CD4-positive, alpha-beta memory T cell (primary cell): Measurements from ENCODE around the gene VEPH1. TPM values are rescaled to one million over a fixed set of nuclear protein-coding genes. Genes with fewer than 3 reads are reported as not detected.

Source experiments
- CTCF ChIA-PET: fragments of 350-600 bp; sonication (Branson Sonifier 250); formaldehyde crosslinking; loops from one replicate; lab custom pipeline; 2021; ENCODE audit warnings: inconsistent platforms; ENCODE audit not compliant: partially characterized antibody; lab: Charles Lee
- POLR2A ChIA-PET: fragments of 350-600 bp; sonication (Branson Sonifier 250); formaldehyde crosslinking; loops from one replicate; lab custom pipeline; 2021; ENCODE audit not compliant: partially characterized antibody; lab: Charles Lee
- DNase-seq, 5 donors: peaks; one replicate each; pipeline versions ENCODE4 v3.0.0 to v3.0.0-alpha.2; 2020 to 2022; ENCODE audit warnings: mixed read lengths in 1 of 5
- H3K27ac ChIP-seq: one replicate; pipeline ENCODE4 v1.7.0; 2013; ENCODE audit warnings: low read depth, low read length
- H3K27me3 ChIP-seq: 2 replicates; pipeline ENCODE4 v1.7.0; 2013; ENCODE audit warnings: mild to moderate bottlenecking, low read length, moderate library complexity; ENCODE audit not compliant: insufficient read depth
- H3K36me3 ChIP-seq: 2 replicates; pipeline ENCODE4 v1.7.0; 2013; ENCODE audit warnings: mild to moderate bottlenecking, low read length, moderate library complexity; ENCODE audit not compliant: insufficient read depth
- H3K4me1 ChIP-seq: 2 replicates; pipeline ENCODE4 v1.7.0; 2013; ENCODE audit warnings: mild to moderate bottlenecking, low read length, moderate library complexity; ENCODE audit not compliant: insufficient read depth
- H3K4me3 ChIP-seq, 2 donors: one replicate each; pipeline ENCODE4 v1.7.0; 2013; ENCODE audit warnings: low read length in 2 of 2, mild to moderate bottlenecking in 1 of 2
- H3K9me3 ChIP-seq, 2 donors: one replicate each; pipeline ENCODE4 v1.7.0; 2013; ENCODE audit warnings: low read length in 2 of 2, control low read depth in 1 of 2; ENCODE audit not compliant: control insufficient read depth in 1 of 2
- H3K27ac Mint-ChIP-seq, 7 donors: one replicate each; pipeline ENCODE4 v1.8.0; 2020 to 2021; ENCODE audit warnings: mixed read lengths in 7 of 7, mild to moderate bottlenecking in 6 of 7, inconsistent platforms in 3 of 7, moderate library complexity in 3 of 7
- H3K27me3 Mint-ChIP-seq, 2 donors: one replicate each; pipeline ENCODE4 v1.8.0; 2020 to 2021; ENCODE audit warnings: mixed read lengths in 2 of 2
- H3K36me3 Mint-ChIP-seq, 2 donors: one replicate each; pipeline ENCODE4 v1.8.0; 2020 to 2021; ENCODE audit warnings: mixed read lengths in 2 of 2, inconsistent platforms in 1 of 2, mild to moderate bottlenecking in 1 of 2
- H3K4me1 Mint-ChIP-seq, 4 donors: one replicate each; pipeline ENCODE4 v1.8.0; 2020 to 2021; ENCODE audit warnings: mixed read lengths in 4 of 4, mild to moderate bottlenecking in 1 of 4
- H3K4me3 Mint-ChIP-seq, 8 donors: one replicate each; pipeline ENCODE4 v1.8.0; 2020 to 2021; ENCODE audit warnings: mixed read lengths in 8 of 8, mild to moderate bottlenecking in 7 of 8, moderate library complexity in 6 of 8, inconsistent platforms in 3 of 8
- H3K9me3 Mint-ChIP-seq, 8 donors: one replicate each; pipeline ENCODE4 v1.8.0; 2020 to 2021; ENCODE audit warnings: mixed read lengths in 8 of 8, mild to moderate bottlenecking in 5 of 8, inconsistent platforms in 3 of 8, moderate library complexity in 1 of 8
- intact Hi-C: fragments of 100-400 bp; cut with micrococcal nuclease; formaldehyde crosslinking; loops from one replicate; pipeline ENCODE4 v1.15.1; 2023
- polyA plus RNA-seq, 2 donors: library from polyadenylated mRNA; unstranded; fragments of 300-500 nt; fragmentation: Illumina TruSeq; gene quantifications; one replicate each; pipeline ENCODE4 v1.2.3, GENCODE V29; 2021
- total RNA-seq, 2 experiments: library from RNA; stranded (reverse); gene quantifications; one replicate each; pipeline ENCODE4 v1.2.3, GENCODE V29; 2021

VEPH1 gene
- total and polyA plus RNA-seq, 4 experiments from 2014 or later = not detected

GRCh38 chr3:157417247-157417646 lies 86.0 kb downstream of the VEPH1 start:
- Mint-ChIP-seq H3K9me3 (peaks cover 0 to 9% (median 4%) of the 10 kb centered on the region in 8 donors), H3K27ac (no peak overlapping the region), H3K36me3 (no peaks in the 10 kb centered on the region), H3K4me3 (no peak overlapping the region), H3K27me3 (peaks cover 0 to 9% of the 10 kb centered on the region in 2 donors), H3K4me1 (no peaks in the 10 kb centered on the region)
- Histone ChIP-seq H3K4me3 (no peak overlapping the region), H3K9me3 (no peaks in the 10 kb centered on the region), H3K27me3 (no peaks in the 10 kb centered on the region), H3K27ac (no peak overlapping the region), H3K36me3 (no peaks in the 10 kb centered on the region), H3K4me1 (no peaks in the 10 kb centered on the region)
- POLR2A ChIA-PET = no interaction called here
- CTCF ChIA-PET = no interaction called here
- intact Hi-C loops = no loop called here
- no peak for DNase-seq

- peaks cover 0 to 9% of the 10 kb centered on the region in 2 donors for H3K27me3 Mint-ChIP-seq
- H3K9me3 Mint-ChIP-seq = peaks cover 0 to 9% (median 4%) of the 10 kb centered on the region in 8 donors
- ChIA-PET POLR2A (no interaction called here), CTCF (no interaction called here)
- Histone ChIP-seq H3K27ac (no peak overlapping the region), H3K4me3 (no peak overlapping the region), H3K4me1 (no peaks in the 10 kb centered on the region), H3K36me3 (no peaks in the 10 kb centered on the region), H3K27me3 (no peaks in the 10 kb centered on the region), H3K9me3 (no peaks in the 10 kb centered on the region)
- no peaks in the 10 kb centered on the region for H3K36me3 Mint-ChIP-seq
- intact Hi-C loops = no loop called here
- no peak overlapping the region for H3K27ac Mint-ChIP-seq
- H3K4me1 Mint-ChIP-seq = no peaks in the 10 kb centered on the region
- DNase-seq = no peak
- peak overlapping the region in 1 of 8 donors; percentile 11 for H3K4me3 Mint-ChIP-seq
These were observed 86.7 kb downstream of the VEPH1 start for GRCh38 chr3:157416347-157417087.

GRCh38 chr3:157414861-157415260 lies 88.4 kb downstream of the VEPH1 start:
- H3K27ac Mint-ChIP-seq = no peak overlapping the region
- Histone ChIP-seq H3K27ac (no peak overlapping the region), H3K36me3 (no peaks in the 10 kb centered on the region), H3K4me1 (no peaks in the 10 kb centered on the region), H3K9me3 (no peaks in the 10 kb centered on the region), H3K4me3 (no peak overlapping the region), H3K27me3 (no peaks in the 10 kb centered on the region)
- peaks cover 0 to 9% (median 4%) of the 10 kb centered on the region in 8 donors for H3K9me3 Mint-ChIP-seq
- H3K4me3 Mint-ChIP-seq = no peak overlapping the region
- intact Hi-C loops = no loop called here
- ChIA-PET POLR2A (no interaction called here), CTCF (no interaction called here)
- no peaks in the 10 kb centered on the region for H3K36me3 Mint-ChIP-seq
- no peak for DNase-seq
- H3K4me1 Mint-ChIP-seq = no peaks in the 10 kb centered on the region
- peaks cover 0 to 9% of the 10 kb centered on the region in 2 donors for H3K27me3 Mint-ChIP-seq

- intact Hi-C loops = no loop called here
- no peak for DNase-seq
- Mint-ChIP-seq H3K9me3 (peaks cover 0 to 5% (median 0%) of the 10 kb centered on the region in 8 donors), H3K4me3 (no peak overlapping the region), H3K27ac (no peak overlapping the region), H3K27me3 (peaks cover 0 to 7% of the 10 kb centered on the region in 2 donors), H3K36me3 (no peaks in the 10 kb centered on the region), H3K4me1 (no peaks in the 10 kb centered on the region)
- CTCF ChIA-PET = no interaction called here
- Histone ChIP-seq H3K27ac (no peak overlapping the region), H3K27me3 (no peaks in the 10 kb centered on the region), H3K36me3 (no peaks in the 10 kb centered on the region), H3K4me1 (no peaks in the 10 kb centered on the region), H3K4me3 (no peak overlapping the region), H3K9me3 (no peaks in the 10 kb centered on the region)
- POLR2A ChIA-PET = no interaction called here
These were observed 90.8 kb downstream of the VEPH1 start for GRCh38 chr3:157412323-157412855.

GRCh38 chr3:157410945-157411344 lies 92.3 kb downstream of the VEPH1 start:
- no peaks in the 10 kb centered on the region for H3K27me3 ChIP-seq
- no peak overlapping the region for H3K4me3 ChIP-seq
- no peak overlapping the region for H3K27ac ChIP-seq
- no peak for DNase-seq
- H3K4me3 Mint-ChIP-seq = no peak overlapping the region
- no peak overlapping the region for H3K27ac Mint-ChIP-seq
- H3K36me3 Mint-ChIP-seq = no peaks in the 10 kb centered on the region
- peaks cover 0 to 4% (median 0%) of the 10 kb centered on the region in 8 donors for H3K9me3 Mint-ChIP-seq
- H3K36me3 ChIP-seq = no peaks in the 10 kb centered on the region
- ChIA-PET POLR2A (no interaction called here), CTCF (no interaction called here)
- no peaks in the 10 kb centered on the region for H3K9me3 ChIP-seq
- H3K4me1 Mint-ChIP-seq = no peaks in the 10 kb centered on the region
- no peaks in the 10 kb centered on the region for H3K4me1 ChIP-seq
- peaks cover 0 to 3% of the 10 kb centered on the region in 2 donors for H3K27me3 Mint-ChIP-seq
- intact Hi-C loops = no loop called here

GRCh38 chr3:157409516-157409915 lies 93.7 kb downstream of the VEPH1 start:
- POLR2A ChIA-PET = no interaction called here
- Histone ChIP-seq H3K4me3 (no peak overlapping the region), H3K27ac (no peak overlapping the region), H3K4me1 (no peaks in the 10 kb centered on the region), H3K9me3 (no peaks in the 10 kb centered on the region), H3K27me3 (no peaks in the 10 kb centered on the region), H3K36me3 (no peaks in the 10 kb centered on the region)
- Mint-ChIP-seq H3K27me3 (no peaks in the 10 kb centered on the region), H3K9me3 (peaks cover 0 to 4% (median 0%) of the 10 kb centered on the region in 8 donors), H3K36me3 (no peaks in the 10 kb centered on the region), H3K4me1 (no peaks in the 10 kb centered on the region), H3K4me3 (no peak overlapping the region), H3K27ac (no peak overlapping the region)
- no peak for DNase-seq
- CTCF ChIA-PET = no interaction called here
- intact Hi-C loops = no loop called here

- no peaks in the 10 kb centered on the region for H3K4me1 Mint-ChIP-seq
- H3K9me3 Mint-ChIP-seq = peaks cover 0 to 3% (median 0%) of the 10 kb centered on the region in 8 donors
- H3K27me3 Mint-ChIP-seq = no peaks in the 10 kb centered on the region
- H3K36me3 Mint-ChIP-seq = no peaks in the 10 kb centered on the region
- ChIA-PET POLR2A (no interaction called here), CTCF (no interaction called here)
- H3K4me3 Mint-ChIP-seq = no peak overlapping the region
- H3K27ac ChIP-seq = no peak overlapping the region
- DNase-seq = no peak
- H3K36me3 ChIP-seq = no peaks in the 10 kb centered on the region
- H3K27ac Mint-ChIP-seq = no peak overlapping the region
- H3K4me1 ChIP-seq = no peaks in the 10 kb centered on the region
- intact Hi-C loops = no loop called here
- no peak overlapping the region for H3K4me3 ChIP-seq
- no peaks in the 10 kb centered on the region for H3K9me3 ChIP-seq
- H3K27me3 ChIP-seq = no peaks in the 10 kb centered on the region
These were observed 94.6 kb downstream of the VEPH1 start for GRCh38 chr3:157408499-157409149.
